Right renal cortex interstitium (tissue), 3 donors: ENCODE results near the gene CCDC9B. TPM values are rescaled to one million over a fixed set of nuclear protein-coding genes. Genes with fewer than 3 reads are reported as not detected.

ENCODE experiments used
- DNase-seq, 3 donors: peaks; one replicate each; pipeline ENCODE4 v3.0.0-alpha.2; 2013; ENCODE audit warnings: low read depth in 3 of 3, low spot score in 2 of 3
- polyA plus RNA-seq, 3 donors: library from polyadenylated mRNA; unstranded; fragments of 120-200 nt; gene quantifications; one replicate each; pipeline ENCODE4 v1.2.1, GENCODE V29; 2013; ENCODE audit not compliant: insufficient read length in 3 of 3

The CCDC9B gene
- polyA plus RNA-seq, 3 donors, result 5.1 to 8.9 (median 8.4) TPM

GRCh38 chr15:40293905-40294895 is 46.5 kb downstream of the CCDC9B start:
- no peak for DNase-seq

- no peak for DNase-seq
Measured at GRCh38 chr15:40293006-40293405, 47.7 kb downstream of the CCDC9B start.

- no peak for DNase-seq
Measured at GRCh38 chr15:40292246-40292645, 48.5 kb downstream of the CCDC9B start.

- DNase-seq, result no peak
Measured at GRCh38 chr15:40290918-40291574, 49.7 kb downstream of the CCDC9B start.

GRCh38 chr15:40290545-40290917 is 50.2 kb downstream of the CCDC9B start:
- DNase-seq, result no peak

GRCh38 chr15:40289140-40289775 is 51.5 kb downstream of the CCDC9B start:
- no peak for DNase-seq

GRCh38 chr15:40287968-40288367 is 52.8 kb downstream of the CCDC9B start:
- no peak for DNase-seq

- no peak for DNase-seq
Measured at GRCh38 chr15:40287505-40287904, 53.2 kb downstream of the CCDC9B start.

GRCh38 chr15:40286794-40287193 is 53.9 kb downstream of the CCDC9B start:
- DNase-seq, result no peak

GRCh38 chr15:40286061-40286532 is 54.6 kb downstream of the CCDC9B start:
- no peak for DNase-seq

- DNase-seq, result no peak
Measured at GRCh38 chr15:40285554-40286011, 55.2 kb downstream of the CCDC9B start.

- DNase-seq, result no peak
Measured at GRCh38 chr15:40285151-40285550, 55.6 kb downstream of the CCDC9B start.

- no peak for DNase-seq
Measured at GRCh38 chr15:40283615-40284300, 57.0 kb downstream of the CCDC9B start.

GRCh38 chr15:40282869-40283614 is 57.7 kb downstream of the CCDC9B start, which contains the start of gene ANKRD63:
Gene ANKRD63 (minus strand): TSS chr15:40283064. CDS start chr15:40282586, 478 bp downstream.
- no peak for DNase-seq

- DNase-seq, result no peak
Measured at GRCh38 chr15:40282147-40282868, 58.4 kb downstream of the CCDC9B start.

- DNase-seq, result no peak
Measured at GRCh38 chr15:40281801-40282146, 59.0 kb downstream of the CCDC9B start.
